Dendritic cell treated with granulocyte-macrophage colony-stimulating factor and Interleukin-4, amounts not matched to agents 40 ng/mL and 50 ng/mL, for 4 days (primary cell): ENCODE results near the gene COA7.
"Not testable (repeated sequence)": the region's sequence is repeated elsewhere in the genome, so short reads cannot be mapped to it uniquely, and the experiment has no call there.

ENCODE experiments used
- H3K27ac Mint-ChIP-seq: one replicate; pipeline ENCODE4 v1.8.0; 2022; ENCODE audit warnings: mild to moderate bottlenecking, mixed read lengths
- H3K27me3 Mint-ChIP-seq: one replicate; pipeline ENCODE4 v1.8.0; 2022; ENCODE audit warnings: mild to moderate bottlenecking, mixed read lengths
- H3K36me3 Mint-ChIP-seq: one replicate; pipeline ENCODE4 v1.8.0; 2022; ENCODE audit warnings: low read depth, mixed read lengths
- H3K4me1 Mint-ChIP-seq: one replicate; pipeline ENCODE4 v1.8.0; 2022; ENCODE audit warnings: low read depth, mixed read lengths
- H3K4me3 Mint-ChIP-seq: one replicate; pipeline ENCODE4 v1.8.0; 2022; ENCODE audit warnings: mild to moderate bottlenecking, moderate library complexity, mixed read lengths
- H3K9me3 Mint-ChIP-seq: one replicate; pipeline ENCODE4 v1.8.0; 2022; ENCODE audit warnings: mixed read lengths
- intact Hi-C: fragments of 100-400 bp; cut with micrococcal nuclease; formaldehyde crosslinking; loops from one replicate; pipeline ENCODE4 v1.15.0; 2022

The COA7 gene

GRCh38 chr1:52686830-52687229 lies 11.3 kb downstream of the COA7 start:
- Mint-ChIP-seq H3K4me1 (peaks cover under 1% of the 10 kb centered on the region), H3K36me3 (peaks cover 68% of the 10 kb centered on the region), H3K9me3 (no peaks in the 10 kb centered on the region), H3K27me3 (no peaks in the 10 kb centered on the region), H3K27ac (no peak overlapping the region), H3K4me3 (no peak overlapping the region)
- intact Hi-C loops: loop anchor here (5.0 to 10.0 kb wide), 3 partner anchors 132 to 560 kb away; partner anchors contain the start of genes CC2D1B and TUT4

- H3K9me3 Mint-ChIP-seq, H3K27ac Mint-ChIP-seq, H3K4me1 Mint-ChIP-seq, H3K4me3 Mint-ChIP-seq, H3K27me3 Mint-ChIP-seq: not testable (repeated sequence)
- intact Hi-C loops: loop anchor here (5.0 to 10.0 kb wide), 3 partner anchors 132 to 559 kb away; partner anchors contain the start of genes CC2D1B and TUT4
- H3K36me3 Mint-ChIP-seq: peaks cover 63% of the 10 kb centered on the region
These were observed 11.8 kb downstream of the COA7 start for GRCh38 chr1:52686261-52686751.

- H3K4me1 Mint-ChIP-seq: no peaks in the 10 kb centered on the region
- no peak overlapping the region for H3K27ac Mint-ChIP-seq
- intact Hi-C loops: loop anchor here (10.0 kb wide), 2 partner anchors 130 to 320 kb away; partner anchors contain the start of genes CC2D1B and TUT4
These were observed 13.6 kb downstream of the COA7 start for GRCh38 chr1:52684545-52684944.

GRCh38 chr1:52683367-52683940 lies 14.7 kb downstream of the COA7 start:
- Mint-ChIP-seq H3K36me3 (peaks cover 42% of the 10 kb centered on the region), H3K27me3 (no peaks in the 10 kb centered on the region), H3K4me1 (no peaks in the 10 kb centered on the region), H3K4me3 (no peak overlapping the region), H3K9me3 (no peaks in the 10 kb centered on the region), H3K27ac (no peak overlapping the region)
- intact Hi-C loops: loop anchor here (10.0 kb wide), 2 partner anchors 129 to 319 kb away; partner anchors contain the start of genes CC2D1B and TUT4

More at GRCh38 chr1:52684545-52684944, 13.6 kb downstream of the COA7 start:
- H3K4me3 Mint-ChIP-seq: no peak overlapping the region
- no peaks in the 10 kb centered on the region for H3K9me3 Mint-ChIP-seq
- H3K36me3 Mint-ChIP-seq: peaks cover 51% of the 10 kb centered on the region
- no peaks in the 10 kb centered on the region for H3K27me3 Mint-ChIP-seq

- Mint-ChIP-seq H3K36me3 (peaks cover 19% of the 10 kb centered on the region), H3K9me3 (no peaks in the 10 kb centered on the region), H3K27ac (no peak overlapping the region), H3K4me3 (no peak overlapping the region), H3K4me1 (peaks cover 14% of the 10 kb centered on the region), H3K27me3 (no peaks in the 10 kb centered on the region)
- intact Hi-C loops: loop anchor here (10.0 kb wide), 2 partner anchors 126 to 316 kb away; partner anchors contain the start of genes CC2D1B and TUT4
These were observed 17.0 kb downstream of the COA7 start for GRCh38 chr1:52681136-52681535.

- Mint-ChIP-seq H3K4me3 (no peak overlapping the region), H3K36me3 (peaks cover 13% of the 10 kb centered on the region), H3K27ac (no peak overlapping the region), H3K9me3 (no peaks in the 10 kb centered on the region), H3K27me3 (no peaks in the 10 kb centered on the region), H3K4me1 (peaks cover 17% of the 10 kb centered on the region)
- intact Hi-C loops: loop anchor here (10.0 kb wide), 2 partner anchors 126 to 316 kb away; partner anchors contain the start of genes CC2D1B and TUT4
These were observed 17.8 kb downstream of the COA7 start for GRCh38 chr1:52680353-52680752.

GRCh38 chr1:52679498-52679897 lies 18.6 kb downstream of the COA7 start:
- Mint-ChIP-seq H3K4me3 (no peak overlapping the region), H3K27me3 (no peaks in the 10 kb centered on the region), H3K9me3 (no peaks in the 10 kb centered on the region), H3K27ac (no peak overlapping the region), H3K4me1 (peaks cover 21% of the 10 kb centered on the region), H3K36me3 (peaks cover 6% of the 10 kb centered on the region)
- intact Hi-C loops: no loop called here

- Mint-ChIP-seq H3K4me1 (peaks cover 23% of the 10 kb centered on the region), H3K27me3 (no peaks in the 10 kb centered on the region), H3K4me3 (no peak overlapping the region), H3K27ac (no peak overlapping the region), H3K9me3 (no peaks in the 10 kb centered on the region), H3K36me3 (peaks cover 4% of the 10 kb centered on the region)
- intact Hi-C loops: no loop called here
These were observed 19.1 kb downstream of the COA7 start for GRCh38 chr1:52679048-52679447.

- Mint-ChIP-seq H3K4me1 (peaks cover 23% of the 10 kb centered on the region), H3K9me3 (no peaks in the 10 kb centered on the region), H3K36me3 (no peaks in the 10 kb centered on the region), H3K4me3 (no peak overlapping the region), H3K27me3 (no peaks in the 10 kb centered on the region), H3K27ac (peak overlapping the region; percentile 44)
- intact Hi-C loops: no loop called here
These were observed 20.9 kb downstream of the COA7 start for GRCh38 chr1:52677076-52677806.

- no peaks in the 10 kb centered on the region for H3K27me3 Mint-ChIP-seq
- no peaks in the 10 kb centered on the region for H3K36me3 Mint-ChIP-seq
- H3K4me1 Mint-ChIP-seq: peaks cover 23% of the 10 kb centered on the region
- H3K27ac Mint-ChIP-seq: peak overlapping the region; percentile 33
- H3K9me3 Mint-ChIP-seq: no peaks in the 10 kb centered on the region
- intact Hi-C loops: no loop called here
- H3K4me3 Mint-ChIP-seq: no peak overlapping the region
These were observed 21.8 kb downstream of the COA7 start for GRCh38 chr1:52676249-52676903.

GRCh38 chr1:52674497-52675384 lies 23.4 kb downstream of the COA7 start:
- Mint-ChIP-seq H3K27ac (no peak overlapping the region), H3K36me3 (no peaks in the 10 kb centered on the region), H3K4me1 (peaks cover 23% of the 10 kb centered on the region), H3K4me3 (no peak overlapping the region), H3K9me3 (no peaks in the 10 kb centered on the region), H3K27me3 (no peaks in the 10 kb centered on the region)
- intact Hi-C loops: no loop called here

GRCh38 chr1:52673513-52673912 lies 24.6 kb downstream of the COA7 start:
- H3K27me3 Mint-ChIP-seq: no peaks in the 10 kb centered on the region
- H3K27ac Mint-ChIP-seq: no peak overlapping the region
- intact Hi-C loops: no loop called here
- H3K9me3 Mint-ChIP-seq: no peaks in the 10 kb centered on the region
- H3K4me1 Mint-ChIP-seq: peaks cover 23% of the 10 kb centered on the region
- H3K4me3 Mint-ChIP-seq: no peak overlapping the region
- no peaks in the 10 kb centered on the region for H3K36me3 Mint-ChIP-seq

GRCh38 chr1:52672946-52673345 lies 25.2 kb downstream of the COA7 start:
- Mint-ChIP-seq H3K4me3 (no peak overlapping the region), H3K27ac (no peak overlapping the region), H3K27me3 (no peaks in the 10 kb centered on the region), H3K9me3 (no peaks in the 10 kb centered on the region), H3K36me3 (no peaks in the 10 kb centered on the region), H3K4me1 (peaks cover 23% of the 10 kb centered on the region)
- intact Hi-C loops: no loop called here
